Measurements from ENCODE around the gene PDE11A.

GRCh38 chr2:177668617-177669016 is 404.0 kb downstream of the PDE11A start:
- TF ChIP-seq POLR2A (IDR thresholded peaks at IDR 0.05) = no peak
- TF ChIP-seq, protein P1, sequence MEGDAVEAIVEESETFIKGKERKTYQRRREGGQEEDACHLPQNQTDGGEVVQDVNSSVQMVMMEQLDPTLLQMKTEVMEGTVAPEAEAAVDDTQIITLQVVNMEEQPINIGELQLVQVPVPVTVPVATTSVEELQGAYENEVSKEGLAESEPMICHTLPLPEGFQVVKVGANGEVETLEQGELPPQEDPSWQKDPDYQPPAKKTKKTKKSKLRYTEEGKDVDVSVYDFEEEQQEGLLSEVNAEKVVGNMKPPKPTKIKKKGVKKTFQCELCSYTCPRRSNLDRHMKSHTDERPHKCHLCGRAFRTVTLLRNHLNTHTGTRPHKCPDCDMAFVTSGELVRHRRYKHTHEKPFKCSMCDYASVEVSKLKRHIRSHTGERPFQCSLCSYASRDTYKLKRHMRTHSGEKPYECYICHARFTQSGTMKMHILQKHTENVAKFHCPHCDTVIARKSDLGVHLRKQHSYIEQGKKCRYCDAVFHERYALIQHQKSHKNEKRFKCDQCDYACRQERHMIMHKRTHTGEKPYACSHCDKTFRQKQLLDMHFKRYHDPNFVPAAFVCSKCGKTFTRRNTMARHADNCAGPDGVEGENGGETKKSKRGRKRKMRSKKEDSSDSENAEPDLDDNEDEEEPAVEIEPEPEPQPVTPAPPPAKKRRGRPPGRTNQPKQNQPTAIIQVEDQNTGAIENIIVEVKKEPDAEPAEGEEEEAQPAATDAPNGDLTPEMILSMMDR (IDR thresholded peaks at IDR 0.05) = no peak

Measured in lower leg skin (tissue), 3 donors.